ENCODE data around the gene METTL15. TPM values are rescaled to one million over a fixed set of nuclear protein-coding genes. Genes with fewer than 3 reads are reported as not detected.

METTL15 gene
- total and polyA plus RNA-seq, 2 donors (not counting 1 experiment from before 2014, with no cell fraction given), result 3.9 to 19.7 TPM

- intact Hi-C loops (cut with micrococcal nuclease), result no loop called here
- H2AFZ ChIP-seq (ENCODE audit: insufficient read depth, low read depth, low read length, poor library complexity, severe bottlenecking), result no peak overlapping the region
- H3K9me3 ChIP-seq (ENCODE audit: control extremely low read depth in 1 of 3, control insufficient read depth in 2 of 3, insufficient read depth in 1 of 3, low read length in 2 of 3), result no peaks in the 10 kb centered on the region
- ATAC-seq (ENCODE audit: low read depth) (no peak), DNase-seq (no peak)
- POLR2A ChIA-PET, result no interaction called here
- CTCF ChIA-PET, result interaction anchor here (0.5 kb wide), 1 partner anchor 32 kb away, joined by 4 read pairs; no protein-coding TSS in a partner anchor
- H3K4me1 ChIP-seq (ENCODE audit: control insufficient read depth in 2 of 2, insufficient read depth in 2 of 2, low read length in 2 of 2), result no peaks in the 10 kb centered on the region
- TF ChIP-seq CTCF (IDR thresholded peaks at IDR 0.05), result no peak
- TF ChIP-seq EZH2 (IDR thresholded peaks at IDR 0.05; ENCODE audit: borderline replicate concordance, insufficient read depth, low read depth, low read length, poor library complexity, severe bottlenecking), result no peak
- H3K79me2 ChIP-seq (ENCODE audit: control insufficient read depth, insufficient read depth, low read length), result no peaks in the 10 kb centered on the region
- H3K36me3 ChIP-seq (replicated peaks in 1 of 2; ENCODE audit: control extremely low read depth in 1 of 2, control insufficient read depth in 1 of 2, extremely low read depth in 1 of 2, insufficient read depth in 2 of 2, low read length in 1 of 2), result no peaks in the 10 kb centered on the region
- H3K9me3 Mint-ChIP-seq (ENCODE audit: insufficient read depth), result no peaks in the 10 kb centered on the region
- H3K4me2 ChIP-seq (replicated peaks; ENCODE audit: low read depth, low read length, poor library complexity, severe bottlenecking), result no peak overlapping the region
- no peaks in the 10 kb centered on the region for H3K4me1 Mint-ChIP-seq
- H3K27ac ChIP-seq (ENCODE audit: low read length in 2 of 2), result no peak overlapping the region
- H3K9ac ChIP-seq (ENCODE audit: low read length), result no peak overlapping the region
- WGBS (ENCODE audit: insufficient coverage), result no CpG with 5 or more reads among the region's 1 CpG
- no peaks in the 10 kb centered on the region for H3K27me3 Mint-ChIP-seq
- no peak overlapping the region for H3K4me3 Mint-ChIP-seq
- H3K4me3 ChIP-seq (ENCODE audit: control extremely low read depth in 1 of 5, extremely low read depth in 1 of 5, insufficient read depth in 1 of 5, low read depth in 2 of 5, low read length in 4 of 5), result no peak overlapping the region
- no peak overlapping the region for H3K27ac Mint-ChIP-seq
- no peaks in the 10 kb centered on the region for H4K20me1 ChIP-seq (ENCODE audit: control insufficient read depth, insufficient read depth, low read length, poor library complexity, severe bottlenecking)
- H3K27me3 ChIP-seq (replicated peaks in 1 of 4; ENCODE audit: control extremely low read depth in 1 of 4, control insufficient read depth in 3 of 4, insufficient read depth in 4 of 4, low read length in 3 of 4), result no peaks in the 10 kb centered on the region
Measured at GRCh38 chr11:28071305-28071704, 36.9 kb upstream of the METTL15 start.

- Histone ChIP-seq H3K4me3 (ENCODE audit: control extremely low read depth in 1 of 5, extremely low read depth in 1 of 5, insufficient read depth in 1 of 5, low read depth in 2 of 5, low read length in 4 of 5) (no peak overlapping the region), H3K27me3 (replicated peaks in 1 of 4; ENCODE audit: control extremely low read depth in 1 of 4, control insufficient read depth in 3 of 4, insufficient read depth in 4 of 4, low read length in 3 of 4) (no peaks in the 10 kb centered on the region), H4K20me1 (ENCODE audit: control insufficient read depth, insufficient read depth, low read length, poor library complexity, severe bottlenecking) (no peaks in the 10 kb centered on the region), H3K27ac (ENCODE audit: low read length in 2 of 2) (no peak overlapping the region), H3K9me3 (ENCODE audit: control extremely low read depth in 1 of 3, control insufficient read depth in 2 of 3, insufficient read depth in 1 of 3, low read length in 2 of 3) (no peaks in the 10 kb centered on the region), H3K36me3 (replicated peaks in 1 of 2; ENCODE audit: control extremely low read depth in 1 of 2, control insufficient read depth in 1 of 2, extremely low read depth in 1 of 2, insufficient read depth in 2 of 2, low read length in 1 of 2) (peaks cover 0 to under 1% of the 10 kb centered on the region in 2 experiments), H3K79me2 (ENCODE audit: control insufficient read depth, insufficient read depth, low read length) (no peaks in the 10 kb centered on the region), H3K9ac (ENCODE audit: low read length) (no peak overlapping the region), H3K4me1 (ENCODE audit: control insufficient read depth in 2 of 2, insufficient read depth in 2 of 2, low read length in 2 of 2) (no peaks in the 10 kb centered on the region), H3K4me2 (replicated peaks; ENCODE audit: low read depth, low read length, poor library complexity, severe bottlenecking) (no peak overlapping the region), H2AFZ (ENCODE audit: insufficient read depth, low read depth, low read length, poor library complexity, severe bottlenecking) (no peak overlapping the region)
- Mint-ChIP-seq H3K27me3 (no peaks in the 10 kb centered on the region), H3K27ac (no peak overlapping the region), H3K4me3 (no peak overlapping the region), H3K4me1 (no peaks in the 10 kb centered on the region), H3K9me3 (ENCODE audit: insufficient read depth) (no peaks in the 10 kb centered on the region)
- DNase-seq (no peak), ATAC-seq (ENCODE audit: low read depth) (no peak)
- intact Hi-C loops (cut with micrococcal nuclease), result no loop called here
- POLR2A ChIA-PET, result no interaction called here
- no peak for TF ChIP-seq CTCF (IDR thresholded peaks at IDR 0.05)
- TF ChIP-seq EZH2 (IDR thresholded peaks at IDR 0.05; ENCODE audit: borderline replicate concordance, insufficient read depth, low read depth, low read length, poor library complexity, severe bottlenecking), result no peak
- CTCF ChIA-PET, result no interaction called here
- WGBS (ENCODE audit: insufficient coverage), result no CpG with 5 or more reads among the region's 2 CpGs
Measured at GRCh38 chr11:28072321-28072720, 35.9 kb upstream of the METTL15 start.
